GM12878 (cell line): ENCODE results near the gene ZIC5. TPM values are rescaled to one million over a fixed set of nuclear protein-coding genes. Genes with fewer than 3 reads are reported as not detected.

Experiments used
- ATAC-seq: fragments of 200-7000 bp; cut with Tn5 transposase; 3 replicates; pipeline ENCODE4 v1.9.1; 2020; ENCODE audit warnings: mild to moderate bottlenecking, moderate library complexity
- BruUV-seq: library from RNA; stranded (reverse); fragments of 400-500 nt; replicated peaks from 2 replicates; lab custom pipeline; 2021; lab: Mats Ljungman, UMichigan
- CTCF ChIA-PET: fragments of 300-600 bp; sonication (Branson Sonifier 250); formaldehyde crosslinking; extraction: SDS; loops from one replicate; lab custom pipeline; 2021; ENCODE audit warnings: inconsistent platforms; lab: Yijun Ruan, JAX
- POLR2A ChIA-PET: fragments of 350-600 bp; formaldehyde crosslinking; extraction: SDS; loops from one replicate; lab custom pipeline; 2021; ENCODE audit warnings: inconsistent platforms; lab: Charles Lee
- RAD21 ChIA-PET: fragments of 300-600 bp; sonication (Branson Sonifier 250); formaldehyde crosslinking; loops from one replicate; lab custom pipeline; 2023; ENCODE audit warnings: antibody characterized with exemption; ENCODE audit not compliant: unreplicated experiment; lab: Charles Lee
- SMC1A ChIA-PET: fragments of 300-600 bp; sonication (Branson Sonifier 250); formaldehyde crosslinking; loops from one replicate; lab custom pipeline; 2023; ENCODE audit not compliant: unreplicated experiment, uncharacterized antibody; lab: Charles Lee
- DNase-seq: peaks from one replicate; pipeline ENCODE4 v3.0.0-alpha.2; 2011; ENCODE audit warnings: low read depth, low spot score
- FAIRE-seq: peaks from 3 replicates; lab custom pipeline; 2011; peaks lifted over from hg19 to GRCh38; lab: Jason Lieb, UNC
- H2AFZ ChIP-seq: 2 replicates; pipeline ENCODE4 v1.6.0; 2011; ENCODE audit warnings: low read depth, low read length, control low read depth; ENCODE audit not compliant: control insufficient read depth
- H3K27ac ChIP-seq: 2 replicates; pipeline ENCODE4 v1.5.1; 2011; ENCODE audit warnings: control low read depth; ENCODE audit not compliant: control insufficient read depth, insufficient read depth
- H3K27me3 ChIP-seq, 2 experiments: replicated peaks in 1 of 2; 2 replicates each; pipeline versions ENCODE4 v1.6.0 to v1.6.1; 2011; ENCODE audit warnings: low read length in 1 of 2; ENCODE audit not compliant: control insufficient read depth in 2 of 2, insufficient read depth in 2 of 2
- H3K36me3 ChIP-seq, 2 experiments: 2 replicates each; pipeline ENCODE4 v1.5.1; 2011; ENCODE audit warnings: low read length in 1 of 2; ENCODE audit not compliant: control insufficient read depth in 2 of 2, insufficient read depth in 2 of 2
- H3K4me1 ChIP-seq: 2 replicates; pipeline ENCODE4 v1.6.1; 2011; ENCODE audit warnings: mild to moderate bottlenecking, low read length, moderate library complexity, mixed read lengths; ENCODE audit not compliant: control insufficient read depth, insufficient read depth
- H3K4me2 ChIP-seq: 2 replicates; pipeline ENCODE4 v1.6.0; 2011; ENCODE audit warnings: control low read depth; ENCODE audit not compliant: control insufficient read depth, insufficient read depth
- H3K4me3 ChIP-seq: fragments of 200-600 bp; sonication (generic); 2 replicates; pipeline ENCODE4 v1.5.1; 2016
- H3K79me2 ChIP-seq: 2 replicates; pipeline ENCODE4 v1.6.0; 2011; ENCODE audit warnings: low read length; ENCODE audit not compliant: control insufficient read depth, insufficient read depth
- H3K9ac ChIP-seq: 2 replicates; pipeline ENCODE4 v1.8.0; 2011; ENCODE audit warnings: low read length, control low read depth, mixed read lengths; ENCODE audit not compliant: control insufficient read depth, insufficient read depth
- H3K9me3 ChIP-seq: replicated peaks from 3 replicates; pipeline ENCODE4 v1.5.1; 2011; ENCODE audit warnings: mild to moderate bottlenecking, low read length; ENCODE audit not compliant: control insufficient read depth, insufficient read depth
- H4K20me1 ChIP-seq: 2 replicates; pipeline ENCODE4 v1.6.0; 2011; ENCODE audit not compliant: control insufficient read depth, insufficient read depth
- CHD4 ChIP-seq: fragments of 200-600 bp; sonication (generic); IDR thresholded peaks from 2 replicates; pipeline ENCODE4 v1.6.1; 2016; ENCODE audit warnings: mild to moderate bottlenecking
- PML ChIP-seq: IDR thresholded peaks from 2 replicates; pipeline ENCODE4 v1.6.1; 2012; ENCODE audit warnings: low read length, inconsistent platforms
- RB1 ChIP-seq: fragments of 450-650 bp; formaldehyde crosslinking; IDR thresholded peaks from 2 replicates; pipeline ENCODE4 v1.6.1; 2017; ENCODE audit warnings: mild to moderate bottlenecking, borderline replicate concordance
- SPI1 ChIP-seq: IDR thresholded peaks from 2 replicates; pipeline ENCODE4 v1.6.1; 2011; ENCODE audit warnings: low read depth, mild to moderate bottlenecking, low read length, moderate library complexity, borderline replicate concordance; ENCODE audit not compliant: insufficient read depth
- SRF ChIP-seq, 2 experiments: IDR thresholded peaks; 2 replicates each; pipeline ENCODE4 v1.6.1; 2011; ENCODE audit warnings: low read depth in 2 of 2, low read length in 2 of 2, mild to moderate bottlenecking in 1 of 2, moderate library complexity in 1 of 2
- WGBS: methylation state at CpG from one replicate; pipeline ENCODE4 v1.1.6; 2016; ENCODE audit warnings: low lambda C conversion rate; ENCODE audit not compliant: insufficient replicate concordance, insufficient coverage; ENCODE audit errors: missing lambda C conversion rate; 5-methylcytosine and 5-hydroxymethylcytosine counted together
- in situ Hi-C: fragments of 300-500 bp; cut with MboI; formaldehyde crosslinking; loops from 9 replicates; pipeline ENCODE4 v1.14.3; 2018; ENCODE audit warnings: mixed read lengths
- intact Hi-C: fragments of 100-400 bp; cut with micrococcal nuclease; formaldehyde crosslinking; loops from one replicate; pipeline ENCODE4 v1.14.2; 2022; ENCODE audit not compliant: unreplicated experiment
- polyA plus RNA-seq, 11 experiments: library from polyadenylated mRNA; depleted of rRNA in 4 of 11; unstranded in 6 of 11; stranded (reverse) in 5 of 11; fragments of >200 nt; fragmentation: Nextera tagmentation in 4 of 11; fragmentation: Illumina TruSeq in 1 of 11; extraction: Ambion mirVana in 4 of 11; extraction: Trizol in 1 of 11; gene quantifications; 1 replicate in 1 of 11; 2 replicates in 10 of 11; pipeline versions ENCODE4 v1.2.1 to v1.2.3, GENCODE V29; 2011 to 2016; ENCODE audit warnings: inconsistent platforms in 2 of 11, missing spikeins in 2 of 11, low read depth in 1 of 11
- total RNA-seq, 4 experiments: library from RNA; depleted of rRNA in 3 of 4; stranded (reverse); fragments of >200 nt in 3 of 4; fragmentation: Illumina TruSeq in 1 of 4; extraction: Trizol in 1 of 4; gene quantifications; 2 replicates each; pipeline versions ENCODE4 v1.2.1 to v1.2.3, GENCODE V29; 2013 to 2021
- TF ChIP-seq, protein P1 (sequence below): IDR thresholded peaks from 2 replicates; pipeline ENCODE4 v1.6.1; 2012; ENCODE audit warnings: low read depth, low read length, improper control_type of control experiment

The ZIC5 gene
- total and polyA plus RNA-seq, 10 of the 15 experiments (the other 5 are each of a cell fraction or from before 2014, with no cell fraction given): not detected

DNA sequence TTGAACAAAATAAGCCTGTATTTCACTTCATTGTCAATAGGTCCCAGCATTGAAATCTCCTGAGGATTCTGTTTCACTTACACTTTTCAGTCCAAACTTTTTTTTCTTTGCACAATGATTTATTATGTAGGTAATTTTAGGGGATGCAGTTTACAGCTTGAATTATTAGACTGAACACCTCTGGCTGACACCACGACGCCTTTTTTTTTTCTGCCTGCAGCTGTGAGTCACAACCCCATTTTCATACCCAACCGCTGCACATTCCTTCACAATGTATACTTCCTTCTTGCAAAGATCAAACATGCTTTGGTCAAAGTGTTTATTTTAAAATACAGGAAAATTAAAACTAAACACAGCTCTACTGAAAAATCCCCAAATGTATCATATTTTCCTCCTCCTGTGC lies 21.4 kb upstream of the ZIC5 start:
- RAD21 ChIA-PET: interaction anchor here (0.9 kb wide), 1 partner anchor 242 kb away, joined by 3 read pairs; no protein-coding TSS in a partner anchor
- H3K9ac ChIP-seq: no peak overlapping the region
- SMC1A ChIA-PET: no interaction called here
- intact Hi-C loops (no loop called here), in situ Hi-C loops (no loop called here)
- ATAC-seq (no peak), FAIRE-seq (no peak), DNase-seq (no peak)
- H2AFZ ChIP-seq: no peak overlapping the region
- no peaks in the 10 kb centered on the region for H3K36me3 ChIP-seq
- H3K27ac ChIP-seq: no peak overlapping the region
- no peaks in the 10 kb centered on the region for H3K4me1 ChIP-seq
- H3K27me3 ChIP-seq: peaks cover 14 to 45% of the 10 kb centered on the region in 2 experiments
- H3K4me2 ChIP-seq: no peak overlapping the region
- POLR2A ChIA-PET: no interaction called here
- 5% methylated on average over 3 of the region's 3 CpGs for WGBS
- H3K9me3 ChIP-seq: peaks cover 1% of the 10 kb centered on the region; the same call in 2 of the 3 replicates
- no TSS peak for BruUV-seq
- no peak overlapping the region for H3K4me3 ChIP-seq
- TF ChIP-seq SRF (IDR thresholded peaks at IDR 0.05; ENCODE audit: low read depth in 2 of 2, low read length in 2 of 2) (no peak), CHD4 (no peak), PML (no peak), RB1 (no peak), SPI1 (no peak)
- TF ChIP-seq, protein P1, sequence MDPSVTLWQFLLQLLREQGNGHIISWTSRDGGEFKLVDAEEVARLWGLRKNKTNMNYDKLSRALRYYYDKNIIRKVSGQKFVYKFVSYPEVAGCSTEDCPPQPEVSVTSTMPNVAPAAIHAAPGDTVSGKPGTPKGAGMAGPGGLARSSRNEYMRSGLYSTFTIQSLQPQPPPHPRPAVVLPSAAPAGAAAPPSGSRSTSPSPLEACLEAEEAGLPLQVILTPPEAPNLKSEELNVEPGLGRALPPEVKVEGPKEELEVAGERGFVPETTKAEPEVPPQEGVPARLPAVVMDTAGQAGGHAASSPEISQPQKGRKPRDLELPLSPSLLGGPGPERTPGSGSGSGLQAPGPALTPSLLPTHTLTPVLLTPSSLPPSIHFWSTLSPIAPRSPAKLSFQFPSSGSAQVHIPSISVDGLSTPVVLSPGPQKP: no peak
- CTCF ChIA-PET: no interaction called here
- H4K20me1 ChIP-seq: no peaks in the 10 kb centered on the region
- H3K79me2 ChIP-seq: no peaks in the 10 kb centered on the region
